Left lung (tissue), 10 donors: ENCODE results near the gene ATG13. TPM values are rescaled to one million over a fixed set of nuclear protein-coding genes. Genes with fewer than 3 reads are reported as not detected.
"Not testable (repeated sequence)": the region's sequence is repeated elsewhere in the genome, so short reads cannot be mapped to it uniquely, and the experiment has no call there.

Source experiments
- ATAC-seq: fragments of 200-7000 bp; cut with Tn5 transposase; one replicate; pipeline ENCODE4 v1.9.1; 2020; ENCODE audit warnings: moderate library complexity
- DNase-seq, 4 donors: peaks; one replicate each; pipeline ENCODE4 v3.0.0-alpha.2; 2013 to 2020
- H3K27ac ChIP-seq, 2 donors: fragments of 200-600 bp; sonication (generic) in 1 of 2; one replicate each; pipeline versions ENCODE4 v1.5.0 to v1.8.0; 2020 to 2021
- H3K27me3 ChIP-seq, 2 donors: fragments of 200-600 bp; sonication (generic) in 1 of 2; one replicate each; pipeline versions ENCODE4 v1.5.0 to v1.8.0; 2020 to 2021
- H3K36me3 ChIP-seq, 2 donors: fragments of 200-600 bp; sonication (generic) in 1 of 2; one replicate each; pipeline versions ENCODE4 v1.5.0 to v1.8.0; 2020 to 2021
- H3K4me1 ChIP-seq, 2 donors: fragments of 200-600 bp; one replicate each; pipeline ENCODE4 v1.8.0; 2021
- H3K4me3 ChIP-seq, 2 donors: fragments of 200-600 bp; sonication (generic) in 1 of 2; one replicate each; pipeline versions ENCODE4 v1.5.0 to v1.8.0; 2020 to 2021; ENCODE audit warnings: mild to moderate bottlenecking in 1 of 2
- H3K9me3 ChIP-seq, 2 donors: fragments of 200-600 bp; sonication (generic) in 1 of 2; one replicate each; pipeline versions ENCODE4 v1.5.0 to v1.8.0; 2020 to 2021
- CTCF ChIP-seq, 2 donors: fragments of 200-600 bp; sonication (generic) in 1 of 2; IDR thresholded peaks; one replicate each; pipeline versions ENCODE4 v1.5.0 to v1.8.0; 2021; ENCODE audit warnings: antibody characterized with exemption in 2 of 2
- intact Hi-C, 2 donors: fragments of 100-400 bp; cut with DNase I; formaldehyde crosslinking; loops; one replicate each; pipeline versions ENCODE4 v1.11.2 to v1.14.2; 2022
- polyA plus RNA-seq, 6 donors: library from polyadenylated mRNA; unstranded; fragments of 120-200 nt; gene quantifications; one replicate each; pipeline ENCODE4 v1.2.1, GENCODE V29; 2013; ENCODE audit not compliant: insufficient read length in 6 of 6
- total RNA-seq, 2 donors: library from RNA; stranded (reverse); fragmentation: NEBNext Ultra II Directional; extraction: Animal tissue kit (Norgen Biotek cat#: 25700); gene quantifications; one replicate each; pipeline ENCODE4 v1.2.1, GENCODE V29; 2021
- donor health status: DM: no; HTN: yes; CAD: no.
- donor health status: DM: no; HTN: no; CAD: no.

The ATG13 gene
- total and polyA plus RNA-seq, 8 donors: 47.1 to 58.2 (median 52.3) TPM

- H3K27ac ChIP-seq: no peak overlapping the region
- no peak for TF ChIP-seq CTCF (IDR thresholded peaks at IDR 0.05)
- no peaks in the 10 kb centered on the region for H3K9me3 ChIP-seq
- H3K27me3 ChIP-seq: no peaks in the 10 kb centered on the region
- peaks cover under 1 to 19% of the 10 kb centered on the region in 2 donors for H3K4me1 ChIP-seq
- no peak overlapping the region for H3K4me3 ChIP-seq
- DNase-seq (no peak), ATAC-seq (no peak)
- H3K36me3 ChIP-seq: peaks cover 7 to 66% of the 10 kb centered on the region in 2 donors
- intact Hi-C loops: no loop called here
Observed at GRCh38 chr11:46706886-46707285, 89.5 kb downstream of the ATG13 start.

DNA sequence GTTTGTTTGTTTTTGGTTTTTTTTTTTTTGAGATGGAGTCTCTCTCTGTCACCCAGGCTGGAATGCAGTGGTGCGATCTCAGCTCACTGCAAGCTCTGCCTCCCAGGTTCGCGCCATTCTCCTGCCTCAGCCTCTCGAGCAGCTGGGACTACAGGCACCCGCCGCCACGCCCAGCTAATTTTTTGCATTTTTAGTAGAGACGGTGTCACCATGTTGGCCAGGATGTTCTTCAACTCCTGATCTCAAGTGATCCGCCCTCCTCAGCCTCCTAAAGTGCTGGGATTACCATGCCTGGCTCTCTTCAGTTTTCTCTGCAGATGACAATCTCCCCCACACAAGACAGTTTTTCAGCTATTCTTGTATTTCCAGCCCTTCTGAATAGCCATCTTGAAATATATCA is 92.0 kb downstream of the ATG13 start:
- DNase-seq, H3K4me3 ChIP-seq, H3K9me3 ChIP-seq, ATAC-seq, H3K27me3 ChIP-seq, intact Hi-C loops, H3K27ac ChIP-seq, H3K4me1 ChIP-seq: not testable (repeated sequence)
- peaks cover 7 to 42% of the 10 kb centered on the region in 2 donors for H3K36me3 ChIP-seq

- intact Hi-C loops: no loop called here
Observed at GRCh38 chr11:46710821-46711269, 93.5 kb downstream of the ATG13 start.

DNA sequence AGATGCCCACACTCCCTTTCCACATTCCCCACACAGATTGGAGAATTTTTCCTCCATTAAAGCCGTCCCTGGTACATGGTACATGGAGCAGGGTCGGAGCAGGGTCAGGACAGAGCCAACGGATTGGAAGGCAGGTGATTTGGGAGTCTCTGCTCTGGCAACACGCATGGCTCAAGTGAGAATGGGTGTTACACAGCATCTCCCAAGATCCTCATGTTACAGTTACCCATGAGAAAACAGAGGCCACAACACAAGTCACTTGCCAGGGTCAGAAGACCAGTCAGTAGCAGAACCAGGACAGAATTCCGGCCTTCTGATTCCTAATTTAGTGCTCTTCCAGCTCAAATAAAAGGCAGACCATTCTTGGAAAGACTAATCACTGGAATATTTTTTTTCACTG is 94.0 kb downstream of the ATG13 start:
- H3K36me3 ChIP-seq: peaks cover 0 to 23% of the 10 kb centered on the region in 2 donors
- H3K27ac ChIP-seq: peak overlapping the region; percentile 28 to 84
- H3K9me3 ChIP-seq: no peaks in the 10 kb centered on the region
- no peak for DNase-seq
- no peaks in the 10 kb centered on the region for H3K27me3 ChIP-seq
- intact Hi-C loops: no loop called here
- H3K4me3 ChIP-seq: no peak overlapping the region
- no peak for TF ChIP-seq CTCF (IDR thresholded peaks at IDR 0.05)
- H3K4me1 ChIP-seq: peaks cover 0 to 5% of the 10 kb centered on the region in 2 donors
- peak; percentile 18 for ATAC-seq

More at GRCh38 chr11:46710821-46711269, 93.5 kb downstream of the ATG13 start:
- Histone ChIP-seq H3K27me3 (no peaks in the 10 kb centered on the region), H3K9me3 (no peaks in the 10 kb centered on the region), H3K4me3 (no peak overlapping the region), H3K4me1 (peaks cover 0 to 5% of the 10 kb centered on the region in 2 donors), H3K36me3 (peaks cover 0 to 27% of the 10 kb centered on the region in 2 donors), H3K27ac (peak overlapping the region; percentile 28 to 84)
- DNase-seq: no peak
- TF ChIP-seq CTCF (IDR thresholded peaks at IDR 0.05): no peak
- peak; percentile 72 for ATAC-seq

DNA sequence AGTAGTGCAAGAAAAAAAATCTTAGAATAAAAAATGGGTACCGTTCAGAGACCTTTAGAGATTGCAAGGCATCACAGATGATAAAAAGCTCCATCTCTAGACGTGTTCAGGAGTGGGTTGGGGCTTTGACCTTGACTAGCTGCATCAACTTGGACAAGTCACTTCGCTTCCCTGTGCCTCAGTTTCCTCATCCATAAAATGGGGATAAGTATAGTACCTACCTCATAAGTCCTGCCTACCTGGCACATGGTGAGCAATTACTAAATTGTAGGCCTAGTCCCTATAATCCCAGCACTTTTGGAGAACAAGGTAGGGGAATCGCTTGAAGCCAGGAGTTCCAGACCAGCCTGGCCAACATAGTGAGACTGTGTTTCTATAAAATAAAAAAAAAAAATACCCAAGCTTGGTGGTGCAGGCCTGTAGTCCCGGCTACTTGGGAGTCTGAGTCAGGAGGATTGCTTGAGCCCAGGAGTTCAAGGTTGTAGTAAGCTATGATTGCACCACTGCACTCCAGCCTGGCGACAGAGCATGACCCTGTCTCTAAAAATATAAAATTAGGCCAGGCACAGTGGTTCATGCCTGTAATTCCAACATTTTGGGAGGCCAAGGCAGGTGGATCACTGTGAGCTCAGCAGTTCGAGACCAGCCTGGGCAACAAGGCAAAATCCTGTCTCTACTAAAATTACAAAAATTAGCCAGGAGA is 95.7 kb downstream of the ATG13 start:
- no peak for ATAC-seq
- DNase-seq: no peak
- Histone ChIP-seq H3K9me3 (no peaks in the 10 kb centered on the region), H3K4me3 (no peak overlapping the region), H3K36me3 (peaks cover 0 to 6% of the 10 kb centered on the region in 2 donors), H3K4me1 (peaks cover 0 to 5% of the 10 kb centered on the region in 2 donors), H3K27ac (no peak overlapping the region), H3K27me3 (no peaks in the 10 kb centered on the region)
- intact Hi-C loops: no loop called here
- TF ChIP-seq CTCF (IDR thresholded peaks at IDR 0.05): no peak

- DNase-seq, H3K27me3 ChIP-seq, intact Hi-C loops, ATAC-seq, H3K4me3 ChIP-seq, H3K27ac ChIP-seq, H3K9me3 ChIP-seq, H3K4me1 ChIP-seq, H3K36me3 ChIP-seq: not testable (repeated sequence)
Observed at GRCh38 chr11:46717825-46718154, 100.4 kb downstream of the ATG13 start.
